Measurements from ENCODE around the gene DTWD2.

DTWD2 gene

DNA sequence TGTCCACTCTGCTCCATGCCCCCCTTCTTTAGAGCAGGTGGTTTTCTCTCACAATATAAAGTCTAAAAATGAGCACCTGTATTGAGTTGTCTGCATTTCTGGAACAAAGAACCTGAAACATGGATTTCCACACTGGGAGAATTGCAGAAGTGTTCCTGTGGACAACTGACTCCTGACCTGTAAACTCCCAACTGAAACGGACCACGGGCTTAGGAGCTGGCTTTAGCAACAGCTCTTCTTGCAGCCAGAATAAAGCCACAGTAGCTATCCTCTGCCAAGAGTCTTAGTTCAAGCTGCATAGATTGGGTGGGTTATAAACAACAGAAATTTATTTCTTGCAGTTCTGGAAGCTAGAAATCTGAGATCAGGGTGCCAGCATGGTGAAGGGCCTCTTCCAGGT is 194.7 kb downstream of the DTWD2 start:
- no peak for DNase-seq (ENCODE audit: low read depth, low spot score)
- H3K27ac ChIP-seq, result no peak overlapping the region

- no peak overlapping the region for H3K27ac ChIP-seq
- DNase-seq (ENCODE audit: low read depth, low spot score), result no peak
These were observed 195.3 kb downstream of the DTWD2 start for GRCh38 chr5:118793091-118793490.

DNA sequence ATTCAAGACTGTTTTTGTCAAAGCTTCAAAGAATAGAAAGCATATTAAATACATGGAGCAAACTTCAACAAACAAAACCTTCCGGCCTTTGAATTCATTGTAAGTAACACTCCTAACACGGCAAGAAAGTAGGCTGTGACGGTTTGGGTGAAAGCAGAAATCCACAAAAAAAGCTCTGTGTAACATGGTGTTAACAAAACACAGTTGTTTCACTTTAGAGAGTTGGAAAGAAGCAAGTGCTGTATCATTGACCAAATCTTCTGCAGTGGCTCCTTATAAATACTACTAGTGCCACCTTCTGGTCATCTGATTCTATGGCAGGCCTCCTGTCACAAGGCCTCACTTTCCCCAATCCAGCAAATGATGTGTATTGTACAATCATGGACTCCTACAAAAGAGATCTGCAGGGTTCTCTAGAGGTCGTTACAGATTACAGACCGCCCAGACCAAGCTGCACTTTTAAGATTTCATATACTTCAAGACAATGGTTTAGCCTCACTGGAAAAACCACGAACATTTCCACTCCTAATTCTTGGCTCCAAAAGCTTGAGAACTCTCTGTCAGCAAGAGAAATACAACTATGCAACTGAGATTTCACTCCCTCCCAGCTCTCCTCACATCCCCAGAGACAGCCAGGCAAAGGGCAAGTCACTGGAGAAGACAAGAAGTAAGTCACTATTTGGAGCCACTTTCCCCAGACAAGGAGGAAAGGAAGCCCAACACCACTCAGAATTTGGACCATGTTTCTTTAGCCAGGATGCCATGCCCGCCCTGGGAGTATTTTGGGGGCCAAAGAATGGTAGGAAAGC is 196.2 kb downstream of the DTWD2 start:
- peak; percentile 26 for DNase-seq (ENCODE audit: low read depth, low spot score)
- H3K27ac ChIP-seq, result no peak overlapping the region

GRCh38 chr5:118789366-118789765 is 199.0 kb downstream of the DTWD2 start:
- DNase-seq (ENCODE audit: low read depth, low spot score), result no peak
- no peak overlapping the region for H3K27ac ChIP-seq

- H3K27ac ChIP-seq, result no peak overlapping the region
- DNase-seq (ENCODE audit: low read depth, low spot score), result no peak
These were observed 200.0 kb downstream of the DTWD2 start for GRCh38 chr5:118788351-118788750.

All from epithelial cell of prostate (primary cell).